ENCODE data around the gene CHRNE. TPM values are rescaled to one million over a fixed set of nuclear protein-coding genes. Genes with fewer than 3 reads are reported as not detected.

The CHRNE gene
- total RNA-seq, 2 experiments from 2014 or later: 3.2 to 3.7 TPM

- no peak for DNase-seq
- H3K36me3 ChIP-seq (ENCODE audit: insufficient read depth, low read length): peaks cover 17% of the 10 kb centered on the region
- ChIA-PET CTCF (interaction anchor here (1.4 kb wide), 1 partner anchor 9 kb away, joined by 3 read pairs; no protein-coding TSS in a partner anchor), POLR2A (no interaction called here)
- no peak overlapping the region for H3K4me3 Mint-ChIP-seq
- H3K27ac ChIP-seq (ENCODE audit: low read depth in 1 of 2, low read length in 2 of 2): no peak overlapping the region
- intact Hi-C loops (cut with DNase I, micrococcal nuclease): no loop called here
- H3K27ac Mint-ChIP-seq: no peak overlapping the region
- H3K27me3 Mint-ChIP-seq: no peaks in the 10 kb centered on the region
- H3K9me3 Mint-ChIP-seq: peaks cover 4% of the 10 kb centered on the region
- H3K36me3 Mint-ChIP-seq (ENCODE audit: low read depth): peaks cover 32% of the 10 kb centered on the region
- no peak for ATAC-seq (ENCODE audit: poor library complexity)
- H3K4me1 ChIP-seq (ENCODE audit: insufficient read depth, low read length): peaks cover 19% of the 10 kb centered on the region
- no peak for TF ChIP-seq CTCF (IDR thresholded peaks at IDR 0.05)
- peaks cover 58% of the 10 kb centered on the region for H3K4me1 Mint-ChIP-seq (ENCODE audit: low read depth)
- H3K4me3 ChIP-seq (ENCODE audit: low read length): no peak overlapping the region
- peaks cover 0 to 5% of the 10 kb centered on the region in 2 experiments for H3K9me3 ChIP-seq (ENCODE audit: control insufficient read depth in 1 of 2, insufficient read depth in 1 of 2, low read length in 2 of 2)
- no peaks in the 10 kb centered on the region for H3K27me3 ChIP-seq (ENCODE audit: control insufficient read depth in 1 of 2, insufficient read depth in 2 of 2, low read length in 2 of 2)
Measured at GRCh38 chr17:4849011-4849536, 53.8 kb downstream of the CHRNE start.

Other genes with a start within 250 kb of the CHRNE start
- gene PELP1, start 199.0 kb downstream of the CHRNE start, total RNA-seq: 10 to 100 TPM; 34.1 to 37.2 TPM
- gene ARRB2, start 192.5 kb downstream of the CHRNE start, total RNA-seq: 100 to 1,000 TPM; 210 to 220 TPM
- gene MED11, start 171.7 kb downstream of the CHRNE start, total RNA-seq: 1 to 10 TPM; 2.3 to 3.0 TPM
- 1 to 10 TPM; 3.1 to 3.3 TPM for gene ZMYND15, start 163.3 kb downstream of the CHRNE start, total RNA-seq
- 10 to 100 TPM; 24.8 to 25.8 TPM for gene CXCL16, start 163.2 kb downstream of the CHRNE start, total RNA-seq
- gene TM4SF5, start 131.2 kb downstream of the CHRNE start, total RNA-seq: not detected
- not detected for gene VMO1, start 116.7 kb downstream of the CHRNE start, total RNA-seq
- not detected for gene GLTPD2, start 114.1 kb downstream of the CHRNE start, total RNA-seq
- 10 to 100 TPM; 44.3 to 52.7 TPM for gene PSMB6, start 106.9 kb downstream of the CHRNE start, total RNA-seq
- gene PLD2, start 95.9 kb downstream of the CHRNE start, total RNA-seq: 10 to 100 TPM; 10.2 to 10.7 TPM
- 100 to 1,000 TPM; 163 to 171 TPM for gene MINK1, start 69.8 kb downstream of the CHRNE start, total RNA-seq
- 10 to 100 TPM; 28.9 to 30.5 TPM for gene C17orf107, start 3.6 kb downstream of the CHRNE start, total RNA-seq
- gene GP1BA, start 29.2 kb upstream of the CHRNE start, total RNA-seq: not detected
- gene SLC25A11, start 36.9 kb upstream of the CHRNE start, total RNA-seq: 10 to 100 TPM; 20.8 to 21.9 TPM
- gene RNF167, start 37.2 kb upstream of the CHRNE start, total RNA-seq: 10 to 100 TPM; 59.3 to 62.8 TPM
- 100 to 1,000 TPM; 349 to 362 TPM for gene PFN1, start 45.4 kb upstream of the CHRNE start, total RNA-seq
- 10 to 100 TPM; 17.2 to 20.5 TPM for gene ENO3, start 48.0 kb upstream of the CHRNE start, total RNA-seq
- gene SPAG7, start 64.7 kb upstream of the CHRNE start, total RNA-seq: 10 to 100 TPM; 30.2 to 30.9 TPM
- gene CAMTA2, start 84.6 kb upstream of the CHRNE start, total RNA-seq: 10 to 100 TPM; 41.6 to 51.3 TPM
- gene INCA1, start 94.4 kb upstream of the CHRNE start, total RNA-seq: under 1 TPM in 1 of 2 experiments, not detected in 1; 0.19 TPM
- gene KIF1C, start 94.9 kb upstream of the CHRNE start, total RNA-seq: 10 to 100 TPM; 10.2 to 12.2 TPM
- under 1 TPM in 1 of 2 experiments, not detected in 1; 0.17 TPM for gene SLC52A1, start 132.3 kb upstream of the CHRNE start, total RNA-seq
- 1 to 10 TPM; 2.4 TPM for gene ZFP3, start 175.4 kb upstream of the CHRNE start, total RNA-seq
- gene ZNF232, start 208.8 kb upstream of the CHRNE start, total RNA-seq: 1 to 10 TPM; 2.1 to 3.6 TPM
- under 1 TPM; 0.05 to 0.08 TPM for gene USP6, start 212.9 kb upstream of the CHRNE start, total RNA-seq